ENCODE measurements around the gene HASPIN. TPM values are rescaled to one million over a fixed set of nuclear protein-coding genes. Genes with fewer than 3 reads are reported as not detected.
A peak's percentile ranks its signal among the peaks of the same experiment; 100 is the strongest.

HASPIN gene
- total RNA-seq = 0.89 and 5.0 TPM in 2 replicates

DNA sequence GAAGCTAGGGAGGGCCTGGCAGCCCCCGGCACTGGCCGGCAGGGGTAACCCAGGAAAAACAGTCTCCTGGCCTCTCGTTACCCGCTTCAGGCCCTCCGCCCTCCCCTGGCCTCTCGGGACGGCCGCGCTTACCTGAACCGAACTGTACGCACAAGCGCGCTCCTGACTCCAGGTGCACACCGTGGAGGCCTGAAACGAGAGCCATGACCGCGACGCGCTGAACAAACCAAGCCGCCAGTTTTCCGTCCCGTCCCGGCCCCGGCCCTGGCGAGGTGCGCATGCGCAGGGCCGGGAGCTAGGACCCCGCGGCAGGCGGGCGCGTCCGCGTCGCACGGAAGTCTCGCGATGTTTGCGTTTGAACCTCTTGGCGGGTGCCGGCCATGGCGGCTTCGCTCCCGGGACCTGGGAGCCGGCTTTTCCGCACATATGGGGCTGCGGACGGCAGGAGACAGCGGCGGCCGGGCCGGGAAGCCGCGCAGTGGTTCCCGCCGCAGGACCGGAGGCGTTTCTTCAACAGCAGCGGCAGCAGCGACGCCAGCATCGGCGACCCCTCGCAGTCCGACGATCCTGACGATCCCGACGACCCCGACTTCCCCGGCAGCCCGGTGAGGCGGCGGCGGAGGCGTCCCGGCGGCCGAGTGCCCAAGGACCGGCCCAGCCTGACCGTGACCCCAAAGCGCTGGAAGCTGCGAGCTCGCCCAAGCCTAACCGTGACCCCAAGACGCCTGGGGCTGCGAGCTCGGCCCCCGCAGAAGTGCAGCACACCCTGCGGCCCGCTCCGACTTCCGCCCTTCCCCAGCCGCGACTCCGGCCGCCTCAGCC, at the start of gene HASPIN:
HASPIN (plus strand) TSS at position 348 of the 822 bp plus-strand sequence; CDS start at position 381, 33 bp downstream.
- DNase-seq (ENCODE audit: low read depth) = peak; percentile 65

DNA sequence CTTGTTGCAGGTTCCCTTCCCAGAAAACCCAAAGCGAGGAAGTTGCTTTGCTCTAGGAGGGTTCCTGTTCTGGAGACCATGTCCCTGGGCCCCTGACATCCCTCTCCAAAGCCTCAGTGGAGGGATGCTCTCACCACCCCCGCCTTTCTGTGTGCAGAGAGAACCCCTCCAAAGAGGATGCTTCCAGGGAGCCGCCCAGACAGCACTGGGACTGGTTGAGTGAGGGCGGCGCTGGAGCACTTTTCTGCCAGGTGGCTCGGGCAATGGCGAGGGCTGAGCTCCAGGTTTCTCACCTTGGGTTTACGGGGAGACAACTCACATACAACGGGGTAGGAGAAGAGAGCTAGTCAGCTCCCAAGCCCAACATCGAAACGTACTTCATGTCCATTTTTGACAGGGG, 47.8 kb upstream of the HASPIN start:
- DNase-seq (ENCODE audit: low read depth) = no peak

DNA sequence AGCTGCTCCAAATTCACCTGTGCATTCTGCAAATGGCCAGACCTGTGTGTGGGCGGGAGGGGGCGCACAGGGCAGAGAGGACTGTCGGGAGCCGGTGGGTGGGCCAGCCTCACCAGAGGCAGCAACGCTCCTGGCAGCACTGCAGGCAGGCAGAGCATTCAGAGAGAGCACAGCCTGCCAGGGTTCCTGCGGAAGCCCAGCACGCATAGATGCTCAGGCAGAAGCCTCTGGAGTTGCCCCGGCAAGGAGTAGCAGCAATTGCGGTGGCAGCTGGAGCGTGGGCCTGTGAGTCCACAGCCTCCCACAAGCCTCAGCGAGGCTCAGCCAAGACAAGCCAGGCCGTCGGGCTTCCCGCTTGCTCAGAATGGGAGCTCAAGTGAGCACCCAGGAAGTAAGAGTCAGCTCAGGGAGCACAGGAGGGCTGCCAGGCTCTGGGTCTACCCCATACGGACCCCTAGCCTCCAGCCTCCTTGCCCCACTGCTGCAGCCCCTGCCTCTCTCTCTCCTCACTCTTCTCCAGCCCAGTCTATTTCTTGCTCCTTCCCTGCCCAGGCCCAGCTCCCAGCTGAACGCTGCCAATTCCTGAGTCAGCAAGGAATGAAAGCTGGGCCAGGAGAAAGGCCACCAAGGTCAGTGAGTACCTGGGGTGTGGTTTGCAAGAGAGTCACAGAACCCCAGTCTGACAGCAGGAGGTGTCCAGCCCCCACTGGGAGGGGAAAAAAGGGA, 45.4 kb upstream of the HASPIN start:
- DNase-seq (ENCODE audit: low read depth) = peak; percentile 33

DNA sequence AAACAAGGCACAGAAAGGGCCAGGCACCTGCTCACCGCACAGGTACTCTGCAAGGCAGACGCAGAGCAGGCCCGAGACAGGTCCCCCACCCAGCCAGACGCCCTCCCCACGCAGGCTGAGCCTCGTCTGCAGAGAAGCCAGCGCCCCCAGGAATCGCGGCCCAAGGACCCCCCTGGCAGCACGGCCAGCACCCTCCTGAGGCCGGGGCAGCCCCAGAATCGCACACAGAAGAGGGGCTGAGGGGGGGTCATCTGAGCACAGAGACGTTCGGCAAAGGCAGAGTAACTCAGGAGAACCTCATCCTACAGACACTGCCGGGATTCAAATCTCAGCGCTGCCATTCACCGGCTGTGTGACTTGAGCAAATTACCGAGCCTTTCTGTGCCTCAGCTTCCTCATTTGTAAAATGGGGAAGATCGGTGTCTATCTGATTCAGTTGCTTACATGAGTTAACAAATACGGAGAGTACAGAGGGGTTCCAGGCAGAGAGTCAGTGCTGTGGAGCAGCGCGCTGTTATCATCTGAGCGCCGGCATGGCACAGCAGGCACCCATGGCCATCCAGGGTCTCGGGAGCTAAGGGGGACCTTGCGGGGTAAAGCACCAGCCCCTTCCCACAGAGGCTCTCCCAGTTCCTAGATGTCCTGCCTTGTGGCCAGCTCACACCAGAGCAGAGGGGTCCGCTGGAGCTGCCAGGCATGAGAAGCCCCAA, 44.7 kb upstream of the HASPIN start:
- DNase-seq (ENCODE audit: low read depth) = no peak

DNA sequence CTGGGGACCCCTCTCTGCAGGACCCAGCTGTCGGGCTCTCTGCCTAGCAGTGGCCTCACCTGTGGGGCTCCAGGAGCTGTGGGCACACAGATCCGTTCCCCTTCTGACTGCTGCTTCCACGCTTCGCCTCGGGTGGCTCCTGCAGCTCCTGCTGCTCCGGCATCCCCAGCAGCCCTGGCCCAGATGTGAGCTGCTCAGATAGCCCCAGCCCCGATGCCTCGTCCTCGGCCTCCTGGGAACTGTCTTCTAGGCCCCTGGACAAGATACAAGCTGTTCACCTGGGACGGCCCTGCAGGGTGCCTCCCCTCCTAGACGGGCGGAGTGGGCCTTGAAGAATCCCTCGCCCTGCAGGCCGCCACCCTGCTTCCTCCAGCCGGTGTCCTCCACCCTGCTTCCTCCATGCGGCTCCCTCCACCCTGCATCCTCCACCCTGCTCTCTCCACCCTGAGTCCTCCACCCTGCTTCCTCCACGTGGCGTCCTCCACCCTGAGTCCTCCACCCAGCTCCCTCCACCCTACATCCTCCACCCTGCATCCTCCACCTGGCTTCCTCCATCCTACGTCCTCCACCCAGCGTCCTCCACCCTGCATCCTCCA, 44.1 kb upstream of the HASPIN start:
- no peak for DNase-seq (ENCODE audit: low read depth)

DNA sequence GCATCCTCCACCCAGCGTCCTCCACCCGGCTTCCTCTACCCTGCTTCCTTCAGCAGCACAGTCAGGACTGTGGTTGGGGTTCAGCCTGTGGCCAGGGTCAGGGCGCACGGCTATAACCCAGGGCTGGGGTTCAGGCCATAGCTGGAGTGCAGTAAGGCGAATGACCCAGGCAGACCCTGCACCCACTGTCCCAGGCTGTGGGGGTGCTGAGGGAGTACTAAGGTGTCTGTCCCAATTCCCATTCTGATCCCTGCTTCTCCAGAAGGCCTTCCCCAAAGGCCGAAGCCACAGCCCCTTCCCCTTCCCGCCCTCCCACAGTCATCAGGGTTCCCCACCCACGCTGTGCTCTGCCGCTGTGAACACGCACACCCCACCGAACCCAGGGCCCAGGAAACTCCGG, 42.6 kb upstream of the HASPIN start:
- no peak for DNase-seq (ENCODE audit: low read depth)

DNA sequence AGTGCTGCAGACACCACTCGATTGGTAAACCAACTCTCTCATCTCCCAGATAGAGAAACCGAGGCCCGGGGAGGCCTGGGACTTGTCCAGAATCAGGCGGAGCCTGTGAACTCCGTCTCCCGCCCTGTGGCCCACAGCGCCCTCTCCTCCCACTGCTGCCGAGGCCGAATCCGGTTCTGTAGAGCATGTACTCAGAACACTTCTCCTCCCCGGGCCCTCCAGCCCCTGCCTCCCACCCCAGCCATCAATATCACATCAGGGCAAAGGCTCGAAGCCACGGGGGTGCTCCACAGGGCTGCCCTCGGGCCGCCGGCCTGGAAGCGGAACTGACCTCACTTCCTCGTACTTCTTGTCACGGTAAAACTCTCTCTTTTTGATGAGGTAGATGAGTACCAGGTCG, 42.1 kb upstream of the HASPIN start:
- DNase-seq (ENCODE audit: low read depth) = no peak

DNA sequence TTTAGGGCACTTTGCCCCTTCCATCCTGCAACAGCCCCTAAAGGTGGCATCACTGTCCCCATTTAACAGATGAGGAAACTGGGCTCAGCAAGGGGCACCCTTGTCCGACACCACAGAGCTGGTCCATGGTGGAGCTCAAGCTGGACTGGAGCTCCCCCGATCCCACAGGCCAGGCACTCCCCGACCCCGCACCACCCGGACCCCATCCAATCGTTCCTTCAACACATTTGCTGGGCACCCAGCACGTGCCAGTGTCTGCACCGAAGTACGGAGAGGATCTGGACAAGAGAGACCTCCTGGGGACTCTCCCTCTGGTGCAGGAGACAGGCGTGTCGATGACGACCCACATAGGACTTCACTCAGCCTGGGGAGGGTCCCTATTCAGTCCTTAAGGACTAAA, 41.7 kb upstream of the HASPIN start:
- no peak for DNase-seq (ENCODE audit: low read depth)

DNA sequence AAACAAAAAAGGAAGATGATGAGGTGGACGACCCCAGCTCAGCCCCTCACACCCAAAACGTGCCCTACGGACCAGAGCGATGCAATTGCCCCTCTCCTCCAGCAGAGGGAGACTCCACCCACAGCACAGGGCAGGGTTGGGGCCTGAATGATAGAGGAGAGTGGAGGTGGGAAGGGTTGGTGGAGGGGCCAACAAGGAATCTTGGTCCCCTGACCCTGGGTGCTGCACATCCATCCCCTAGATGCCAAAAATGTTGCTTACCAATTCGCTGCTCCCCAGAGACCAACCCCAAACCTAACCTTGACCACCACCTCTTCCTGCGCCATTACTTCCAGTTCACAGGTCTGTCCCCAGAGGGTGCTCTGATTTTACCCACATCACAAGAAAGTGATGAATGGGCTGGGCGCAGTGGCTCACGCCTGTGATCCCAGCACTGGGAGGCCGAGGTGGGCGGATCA, 40.6 kb upstream of the HASPIN start:
- DNase-seq (ENCODE audit: low read depth) = no peak

DNA sequence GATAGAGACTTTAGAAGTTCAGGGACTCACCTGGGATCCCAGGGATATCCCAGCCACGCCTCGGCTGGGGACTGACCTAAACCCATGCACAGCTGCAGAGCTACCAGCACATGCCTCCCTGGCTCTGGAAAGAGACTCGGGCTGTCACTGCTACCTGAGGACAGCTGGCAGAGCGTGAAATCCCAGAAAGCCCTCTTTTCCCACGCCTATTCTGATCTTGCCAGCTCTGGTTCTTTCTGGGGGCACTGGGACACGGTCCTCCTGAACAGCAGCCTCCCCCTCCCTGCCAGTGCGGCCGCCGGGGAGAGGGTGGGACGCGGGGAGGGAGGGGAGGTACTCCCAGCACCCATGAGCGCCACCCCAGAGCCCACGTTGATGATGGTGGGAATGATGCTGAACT, 38.5 kb upstream of the HASPIN start:
- DNase-seq (ENCODE audit: low read depth) = no peak

DNA sequence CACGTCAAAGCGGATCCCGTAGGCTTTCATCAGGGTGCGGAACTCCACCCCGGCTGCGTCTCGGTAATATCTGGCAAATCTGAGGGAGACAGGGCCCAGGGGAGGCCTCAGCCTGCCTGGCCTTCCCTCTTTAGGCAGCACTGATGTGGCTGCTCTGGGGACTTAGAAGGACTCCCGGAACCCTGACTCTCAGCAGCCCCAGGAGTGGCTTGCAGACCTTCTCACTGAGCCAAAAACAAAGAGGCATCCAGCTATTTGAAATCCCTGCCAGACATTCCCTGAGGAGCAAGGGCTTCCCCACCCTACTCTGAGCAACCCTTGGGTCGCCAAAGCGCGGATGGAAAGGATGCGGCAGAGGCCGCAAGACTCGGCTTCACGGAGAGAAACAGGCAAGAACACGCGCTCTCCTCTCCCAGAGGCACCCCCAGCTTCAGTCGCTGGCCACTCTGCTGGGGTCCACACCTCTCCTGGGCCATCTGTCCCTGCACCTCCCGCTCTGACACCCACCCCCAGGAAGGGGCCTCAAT, 35.6 kb upstream of the HASPIN start:
- no peak for DNase-seq (ENCODE audit: low read depth)

DNA sequence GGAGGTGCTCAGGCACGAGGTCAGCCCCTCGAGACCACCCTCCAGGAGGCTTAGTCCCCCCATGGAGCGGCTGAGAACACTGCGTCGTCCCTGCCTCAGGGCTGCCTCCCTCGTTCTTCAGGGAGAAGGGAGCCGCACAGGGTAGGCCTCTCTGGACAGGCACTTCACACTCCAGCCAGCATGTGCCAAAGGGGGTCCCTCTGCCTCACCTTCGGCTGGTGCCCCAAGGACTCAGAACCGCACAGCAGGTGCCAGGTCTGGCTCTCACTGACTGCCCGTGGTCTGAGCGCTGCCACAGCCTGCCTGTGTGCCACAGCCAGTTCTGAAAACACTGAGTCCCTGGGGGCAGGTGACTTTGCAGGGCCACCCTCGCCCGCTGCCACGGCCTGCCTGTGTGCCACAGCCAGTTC, 34.8 kb upstream of the HASPIN start:
- DNase-seq (ENCODE audit: low read depth) = no peak

DNA sequence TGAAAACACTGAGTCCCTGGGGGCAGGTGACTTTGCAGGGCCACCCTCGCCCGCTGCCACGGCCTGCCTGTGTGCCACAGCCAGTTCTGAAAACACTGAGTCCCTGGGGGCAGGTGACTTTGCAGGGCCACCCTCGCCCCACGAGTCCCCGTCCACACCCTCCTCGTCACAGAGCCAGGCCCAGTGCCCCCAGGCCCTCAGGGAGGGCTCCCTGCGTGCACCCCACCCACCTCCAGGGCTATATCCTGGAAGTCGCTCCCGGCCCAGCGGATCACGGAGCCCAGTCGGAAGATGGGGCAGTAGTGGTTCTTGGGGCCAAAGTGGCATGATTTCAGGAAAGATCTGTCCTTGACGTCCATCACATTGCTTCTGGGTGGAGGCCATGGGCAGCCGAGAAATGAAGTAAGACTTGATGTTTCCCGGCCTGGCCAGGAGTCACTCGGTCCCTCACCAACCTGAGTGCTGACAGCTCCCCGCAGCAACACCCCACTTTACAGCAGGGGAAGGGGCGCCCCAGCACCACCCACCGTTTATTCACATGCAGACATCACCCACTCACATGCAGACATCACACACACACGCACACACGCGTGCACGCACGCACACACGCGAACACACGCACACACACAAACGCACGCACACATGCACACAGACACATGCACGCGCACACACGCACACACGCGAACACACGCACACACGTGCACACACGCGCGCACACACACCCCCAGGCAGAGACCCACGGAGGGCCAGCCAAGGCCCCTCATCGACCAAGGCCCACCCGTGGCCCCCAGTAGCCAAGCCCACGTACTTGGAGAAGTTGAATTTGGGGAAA, 34.2 kb upstream of the HASPIN start:
- no peak for DNase-seq (ENCODE audit: low read depth)

DNA sequence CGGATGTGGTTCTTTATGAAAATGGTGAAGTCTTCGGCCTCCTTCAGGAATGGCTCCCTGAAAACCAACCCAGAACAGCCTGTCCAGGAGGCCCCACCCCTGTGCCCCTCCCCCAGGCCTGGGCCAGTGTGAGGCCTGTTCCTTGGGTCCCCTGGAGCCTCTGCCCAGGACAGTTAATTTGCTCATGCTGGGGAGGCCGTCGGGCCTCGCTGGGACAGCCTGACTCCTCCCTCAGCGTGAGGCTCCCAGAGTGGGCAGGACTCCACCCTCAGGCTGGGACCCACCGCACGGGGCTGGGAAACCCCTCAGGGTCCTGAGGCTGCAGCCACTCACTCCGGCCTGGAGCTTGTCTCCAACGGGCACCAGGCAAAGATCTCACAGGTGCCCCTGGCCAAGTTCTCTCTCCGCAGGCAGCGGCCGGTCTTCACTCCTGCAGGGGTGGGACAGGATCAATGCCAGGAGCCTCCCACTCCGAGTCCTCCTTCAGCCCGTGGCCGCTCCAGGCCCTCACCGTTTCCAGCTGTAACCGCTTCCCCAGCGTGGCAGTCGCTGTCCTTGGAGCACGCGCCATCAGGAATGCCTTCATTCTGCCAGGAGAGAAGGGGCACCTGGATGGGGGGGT, 33.5 kb upstream of the HASPIN start:
- no peak for DNase-seq (ENCODE audit: low read depth)

DNA sequence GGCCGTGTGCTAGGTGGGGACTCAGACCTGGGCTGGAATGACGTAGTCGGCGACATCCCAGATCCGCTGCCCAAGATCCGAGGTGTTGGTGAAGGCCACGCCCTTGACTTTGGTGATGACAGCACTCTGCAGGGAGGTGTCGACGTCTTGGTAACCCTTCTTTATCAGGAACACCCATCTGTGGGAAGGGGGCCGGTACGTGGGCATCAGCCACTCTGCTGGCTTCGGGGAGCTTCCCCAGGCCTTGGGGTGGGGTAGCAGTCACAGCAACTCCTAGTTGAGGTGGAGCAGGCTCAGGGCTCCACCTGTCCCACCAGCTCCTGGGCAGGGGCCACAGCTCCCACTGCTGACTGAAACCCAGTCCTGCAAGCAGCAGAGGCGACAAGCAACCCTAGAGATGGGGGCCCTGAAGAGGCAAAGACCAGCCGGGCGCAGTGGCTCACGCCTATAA, 32.1 kb upstream of the HASPIN start:
- DNase-seq (ENCODE audit: low read depth) = no peak

DNA sequence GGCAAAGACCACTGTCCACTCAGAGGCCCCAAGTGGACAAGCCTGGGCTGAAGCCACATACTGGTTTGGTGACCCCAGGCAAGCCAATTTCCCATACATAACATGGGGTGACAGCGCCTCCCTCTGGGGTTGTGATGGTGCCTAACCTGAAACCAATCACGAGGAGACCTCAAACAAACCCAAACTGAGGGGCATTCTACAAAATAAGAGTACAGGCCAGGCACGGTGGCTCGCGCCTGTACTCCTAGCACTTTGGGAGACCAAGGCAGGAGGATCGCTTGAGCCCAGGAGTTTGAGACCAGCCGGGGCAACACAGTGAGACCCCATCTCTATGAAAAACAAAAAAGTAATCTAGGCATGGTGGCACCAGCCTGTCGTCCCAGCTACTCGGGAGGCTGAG, 31.4 kb upstream of the HASPIN start:
- no peak for DNase-seq (ENCODE audit: low read depth)

DNA sequence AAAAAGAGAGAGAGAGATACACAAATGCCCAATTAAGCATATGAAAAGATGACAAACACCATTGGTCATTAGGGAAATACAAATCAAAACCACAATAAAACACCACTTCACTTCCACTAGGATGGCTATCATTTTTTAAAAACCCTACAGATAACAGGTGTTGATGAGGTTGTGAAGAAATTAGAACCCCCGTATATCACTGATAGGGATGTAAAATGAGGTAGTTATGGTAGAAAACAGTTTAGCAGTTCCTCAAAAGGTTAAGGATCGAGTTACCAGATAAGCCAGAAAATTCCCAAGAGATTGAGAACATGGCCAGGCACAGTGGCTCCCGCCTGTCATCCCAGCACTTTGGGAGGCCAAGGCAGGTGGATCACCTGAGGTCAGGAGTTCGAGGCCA, 30.6 kb upstream of the HASPIN start:
- DNase-seq (ENCODE audit: low read depth) = no peak

DNA sequence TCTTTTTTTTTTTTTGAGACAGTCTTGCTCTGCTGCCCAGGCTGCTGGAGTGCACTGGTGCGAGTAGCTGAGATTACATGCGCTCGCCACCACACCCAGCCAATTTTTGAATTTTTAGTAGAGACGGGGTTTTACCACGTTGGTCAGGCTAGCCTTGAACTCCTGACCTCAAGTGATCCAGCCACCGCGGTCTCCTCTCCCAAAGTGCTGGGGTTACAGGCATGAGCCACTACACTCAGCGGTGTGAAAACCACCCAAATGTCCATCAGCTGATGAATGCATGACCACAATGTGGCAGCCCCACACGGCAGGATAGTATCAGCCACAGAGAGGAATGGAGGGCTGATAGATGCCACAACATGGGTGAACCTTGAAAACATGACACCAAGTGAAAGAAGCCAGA, 29.9 kb upstream of the HASPIN start:
- DNase-seq (ENCODE audit: low read depth) = no peak

DNA sequence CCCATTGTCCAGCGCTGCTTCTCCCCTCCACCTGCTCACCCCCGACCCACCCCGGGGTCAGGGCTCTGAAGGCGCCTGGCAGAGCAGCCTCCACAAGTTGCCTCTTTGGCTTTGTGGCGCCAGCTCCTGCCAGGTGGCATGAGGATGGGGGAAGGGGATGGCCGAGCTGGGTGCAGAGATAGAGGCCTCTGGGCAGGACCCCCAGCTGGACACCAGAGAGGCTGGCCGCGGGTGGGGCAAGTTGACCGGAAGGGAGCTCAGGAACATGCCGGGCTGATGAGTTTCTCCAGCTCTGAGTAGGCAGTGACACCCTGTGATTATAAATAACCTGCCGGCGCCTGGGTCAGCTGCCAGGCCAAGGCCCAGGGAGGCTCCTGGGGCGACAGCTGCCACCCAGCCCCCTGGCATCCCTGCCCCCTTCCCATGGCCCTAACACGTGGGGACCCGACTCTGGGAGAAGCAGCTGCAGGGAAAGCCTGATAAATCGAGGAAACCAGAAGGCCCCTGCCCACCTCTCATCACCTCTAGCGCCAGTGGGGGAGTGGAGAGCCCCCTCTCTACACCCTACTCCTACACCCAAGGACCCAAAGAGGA, 28.5 kb upstream of the HASPIN start:
- no peak for DNase-seq (ENCODE audit: low read depth)
